ENCODE data around the gene GPR132. TPM values are rescaled to one million over a fixed set of nuclear protein-coding genes. Genes with fewer than 3 reads are reported as not detected.

The GPR132 gene
- total and polyA plus RNA-seq, 11 donors = 0.27 to 5.3 (median 0.75) TPM

GRCh38 chr14:105068818-105069217, 3.6 kb upstream of the GPR132 start:
- Histone ChIP-seq H3K27ac (peak overlapping the region in 1 of 12 donors; percentile 77), H3K4me1 (peaks cover 0 to 61% (median 0%) of the 10 kb centered on the region in 12 donors), H3K9me3 (no peaks in the 10 kb centered on the region), H3K27me3 (peaks cover 0 to 11% (median 2%) of the 10 kb centered on the region in 9 donors), H3K4me3 (no peak overlapping the region), H3K36me3 (no peaks in the 10 kb centered on the region)
- TF ChIP-seq CTCF (IDR thresholded peaks at IDR 0.05) (no peak), POLR2A (IDR thresholded peaks at IDR 0.05) (no peak)
- 69 to 81% (median 80%) methylated on average over 13 of the region's 13 CpGs for WGBS, 4 donors
- intact Hi-C loops (cut with DNase I) = no loop called here
- no peak for DNase-seq
- ATAC-seq = no peak

- intact Hi-C loops (cut with DNase I) = no loop called here
- Histone ChIP-seq H3K4me3 (no peak overlapping the region), H3K27ac (no peak overlapping the region), H3K9me3 (no peaks in the 10 kb centered on the region), H3K4me1 (peaks cover 0 to 68% (median 6%) of the 10 kb centered on the region in 12 donors), H3K27me3 (peaks cover 0 to 9% (median 0%) of the 10 kb centered on the region in 9 donors), H3K36me3 (no peaks in the 10 kb centered on the region)
- no peak for DNase-seq
- no peak for ATAC-seq
- TF ChIP-seq CTCF (IDR thresholded peaks at IDR 0.05) (no peak), POLR2A (IDR thresholded peaks at IDR 0.05) (no peak)
- 95 to 99% (median 98%) methylated on average over 12 of the region's 12 CpGs for WGBS, 4 donors
Measured at GRCh38 chr14:105067969-105068301, 2.7 kb upstream of the GPR132 start.

GRCh38 chr14:105067140-105067968, 2.1 kb upstream of the GPR132 start:
- peak in 1 of 5 donors; percentile 61 for DNase-seq
- 58 to 80% (median 66%) methylated on average over 13 to 18 of the region's 18 CpGs for WGBS, 4 donors
- H3K27ac ChIP-seq = peak overlapping the region in 1 of 12 donors; percentile 95
- H3K4me1 ChIP-seq = peaks cover 0 to 74% (median 7%) of the 10 kb centered on the region in 12 donors
- peaks cover 0 to 5% (median 0%) of the 10 kb centered on the region in 9 donors for H3K27me3 ChIP-seq
- no peak for ATAC-seq
- H3K36me3 ChIP-seq = no peaks in the 10 kb centered on the region
- no peak for TF ChIP-seq CTCF (IDR thresholded peaks at IDR 0.05)
- TF ChIP-seq POLR2A (IDR thresholded peaks at IDR 0.05) = no peak
- intact Hi-C loops (cut with DNase I) = no loop called here
- no peak overlapping the region for H3K4me3 ChIP-seq
- no peaks in the 10 kb centered on the region for H3K9me3 ChIP-seq

- WGBS, 4 donors = 88 to 95% (median 90%) methylated on average over 18 to 28 of the region's 28 CpGs
- Histone ChIP-seq H3K9me3 (no peaks in the 10 kb centered on the region), H3K27me3 (peaks cover 0 to 4% (median 0%) of the 10 kb centered on the region in 9 donors), H3K4me3 (peak overlapping the region in 1 of 12 donors; percentile 64), H3K36me3 (no peaks in the 10 kb centered on the region), H3K4me1 (peaks cover 0 to 83% (median 14%) of the 10 kb centered on the region in 12 donors), H3K27ac (peak overlapping the region in 3 of 12 donors; percentile 29 to 95 (median 43))
- DNase-seq (peak in 1 of 5 donors; percentile 53), ATAC-seq (no peak)
- intact Hi-C loops (cut with DNase I) = no loop called here
- TF ChIP-seq POLR2A (IDR thresholded peaks at IDR 0.05) (no peak), CTCF (IDR thresholded peaks at IDR 0.05) (no peak)
Measured at GRCh38 chr14:105066240-105067071, 1.2 kb upstream of the GPR132 start.

Measured in heart left ventricle (tissue), 16 donors.